Memory B cell (primary cell): Measurements from ENCODE around the gene MEIS2.

Experiments used
- ATAC-seq: fragments of 150-1000 bp; cut with Tn5 transposase; 2 replicates; pipeline ENCODE4 v1.10.0; 2021; ENCODE audit warnings: low read depth, mild to moderate bottlenecking, moderate library complexity
- DNase-seq, 2 donors: peaks; one replicate each; pipeline ENCODE4 v3.0.0; 2022; ENCODE audit warnings: low spot score in 2 of 2
- H3K27ac Mint-ChIP-seq: one replicate; pipeline ENCODE4 v1.8.0; 2022; ENCODE audit warnings: mild to moderate bottlenecking, moderate library complexity, mixed read lengths
- H3K27me3 Mint-ChIP-seq: one replicate; pipeline ENCODE4 v1.8.0; 2022; ENCODE audit warnings: mixed read lengths
- H3K36me3 Mint-ChIP-seq: one replicate; pipeline ENCODE4 v1.8.0; 2022; ENCODE audit warnings: mild to moderate bottlenecking, mixed read lengths
- H3K4me1 Mint-ChIP-seq: one replicate; pipeline ENCODE4 v1.8.0; 2022; ENCODE audit warnings: mixed read lengths
- H3K4me3 Mint-ChIP-seq: one replicate; pipeline ENCODE4 v1.8.0; 2022; ENCODE audit warnings: mild to moderate bottlenecking, moderate library complexity, mixed read lengths
- H3K9me3 Mint-ChIP-seq: one replicate; pipeline ENCODE4 v1.8.0; 2022; ENCODE audit warnings: mixed read lengths

The MEIS2 gene

DNA sequence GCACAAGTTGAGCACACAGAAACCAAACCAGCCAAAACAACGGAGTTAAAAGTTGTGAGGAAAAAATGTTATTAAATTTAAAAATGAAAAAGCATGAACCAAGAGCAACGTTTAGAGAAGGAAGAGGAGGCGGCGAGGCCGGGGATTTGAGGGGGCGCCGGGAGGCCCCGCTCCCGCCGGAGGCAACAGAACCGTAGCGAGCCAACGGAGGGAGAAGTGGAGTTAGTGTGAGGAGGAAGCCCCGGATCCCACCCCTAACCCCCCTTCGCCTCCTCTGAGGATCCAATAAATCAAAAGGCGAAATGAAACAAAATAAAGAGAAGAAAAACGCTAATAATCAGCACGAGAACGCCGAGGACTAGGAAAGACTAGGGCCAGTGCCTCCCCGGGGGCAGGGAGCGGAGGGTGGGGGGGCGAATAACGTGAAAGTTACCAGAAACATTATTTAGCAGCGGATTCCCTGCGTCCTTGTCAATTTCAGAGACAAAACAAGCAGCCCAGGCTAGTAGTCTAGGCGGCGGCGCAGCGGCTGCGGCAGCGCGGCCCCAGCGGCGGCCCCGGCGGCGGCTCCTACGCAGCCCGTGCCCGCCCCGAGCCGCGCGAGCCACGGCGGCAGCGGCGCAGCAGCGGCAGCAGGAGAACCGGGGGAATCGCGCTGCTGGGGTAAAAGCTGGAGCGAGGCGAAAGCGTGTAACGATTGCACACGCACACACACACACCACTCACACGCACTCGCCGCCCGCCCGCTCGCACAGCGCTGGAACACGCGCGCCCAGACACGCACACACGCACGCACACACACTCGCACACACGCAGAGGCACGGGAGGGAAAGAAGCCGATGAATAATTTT lies 1.7 kb downstream of the MEIS2 start:
- peaks cover 46% of the 10 kb centered on the region for H3K27me3 Mint-ChIP-seq
- no peak overlapping the region for H3K27ac Mint-ChIP-seq
- H3K4me3 Mint-ChIP-seq: peak overlapping the region; percentile 95
- peaks cover 3% of the 10 kb centered on the region for H3K9me3 Mint-ChIP-seq
- peaks cover 39% of the 10 kb centered on the region for H3K4me1 Mint-ChIP-seq
- DNase-seq (no peak), ATAC-seq (peak; percentile 53)
- H3K36me3 Mint-ChIP-seq: peaks cover 6% of the 10 kb centered on the region

DNA sequence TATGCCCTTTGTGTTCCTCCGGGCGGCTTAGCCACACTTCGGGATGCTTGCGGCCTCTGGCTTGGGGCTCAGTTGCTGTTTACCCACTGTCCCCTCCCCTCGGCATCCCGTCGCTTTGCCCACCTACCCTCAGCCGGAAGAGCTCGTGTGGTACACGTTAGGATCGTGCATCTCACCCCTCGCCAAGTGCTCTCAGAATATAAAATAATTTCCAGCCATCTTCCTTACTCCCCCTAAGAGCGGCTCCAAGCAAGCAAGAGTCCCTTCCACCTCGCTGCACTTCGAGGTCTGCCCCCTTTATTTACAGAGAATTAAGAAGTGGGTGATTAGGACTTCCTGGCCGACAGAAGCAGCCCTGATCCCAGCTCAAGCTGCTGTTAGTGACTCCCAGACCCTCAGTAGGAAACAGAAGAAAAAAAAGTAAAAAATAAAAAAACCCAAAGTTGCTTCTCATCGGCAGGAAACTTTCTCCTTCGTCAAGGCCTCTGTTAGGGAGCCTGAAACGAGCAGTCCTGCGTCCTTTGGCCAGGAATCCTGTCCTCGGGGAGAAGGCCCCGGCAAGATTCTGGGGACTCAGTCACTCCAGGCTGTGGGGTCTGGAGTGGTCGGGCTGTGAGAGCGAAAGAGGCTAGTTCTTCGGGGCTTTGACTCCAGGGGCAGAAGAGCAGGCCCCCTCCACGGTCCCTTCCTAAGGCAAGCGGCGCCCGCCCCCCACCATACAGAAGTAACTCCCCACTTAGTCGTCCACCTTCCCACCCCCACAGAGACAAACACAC lies 3.0 kb downstream of the MEIS2 start:
- H3K36me3 Mint-ChIP-seq: peaks cover 6% of the 10 kb centered on the region
- peaks cover 38% of the 10 kb centered on the region for H3K4me1 Mint-ChIP-seq
- H3K9me3 Mint-ChIP-seq: peaks cover 3% of the 10 kb centered on the region
- ATAC-seq (no peak), DNase-seq (no peak)
- peaks cover 51% of the 10 kb centered on the region for H3K27me3 Mint-ChIP-seq
- peak overlapping the region; percentile 81 for H3K4me3 Mint-ChIP-seq
- H3K27ac Mint-ChIP-seq: no peak overlapping the region

DNA sequence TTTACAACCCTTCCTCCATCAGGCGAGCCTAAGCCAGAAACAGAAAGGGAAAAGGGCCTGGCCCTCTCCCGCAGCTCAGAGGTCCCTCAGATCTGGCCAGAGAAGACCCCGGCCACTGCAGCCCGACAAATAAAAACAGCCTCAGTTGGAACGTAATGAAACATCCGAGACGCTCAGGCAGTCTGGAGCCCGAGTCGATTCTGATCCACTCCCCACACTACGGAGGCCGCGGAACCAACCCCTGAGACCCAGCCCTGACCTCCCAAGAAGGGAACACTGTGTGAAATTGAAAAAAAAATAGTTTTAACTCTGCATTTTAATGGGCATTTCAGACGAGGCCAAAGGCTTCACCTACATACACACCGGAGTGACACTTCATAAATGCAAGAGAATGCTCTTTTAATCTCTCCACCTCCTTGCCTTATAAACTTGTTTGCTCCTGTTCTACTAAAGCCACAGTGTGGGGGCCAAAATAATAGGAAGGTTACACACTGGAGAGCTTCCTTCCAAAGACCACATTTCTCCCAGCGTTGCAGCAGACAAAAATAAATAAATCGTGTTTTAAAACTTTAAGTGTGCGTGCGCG lies 3.7 kb downstream of the MEIS2 start:
- Mint-ChIP-seq H3K4me3 (no peak overlapping the region), H3K27me3 (peaks cover 48% of the 10 kb centered on the region), H3K27ac (no peak overlapping the region), H3K9me3 (no peaks in the 10 kb centered on the region), H3K4me1 (peaks cover 35% of the 10 kb centered on the region), H3K36me3 (peaks cover 3% of the 10 kb centered on the region)
- ATAC-seq (no peak), DNase-seq (no peak)

DNA sequence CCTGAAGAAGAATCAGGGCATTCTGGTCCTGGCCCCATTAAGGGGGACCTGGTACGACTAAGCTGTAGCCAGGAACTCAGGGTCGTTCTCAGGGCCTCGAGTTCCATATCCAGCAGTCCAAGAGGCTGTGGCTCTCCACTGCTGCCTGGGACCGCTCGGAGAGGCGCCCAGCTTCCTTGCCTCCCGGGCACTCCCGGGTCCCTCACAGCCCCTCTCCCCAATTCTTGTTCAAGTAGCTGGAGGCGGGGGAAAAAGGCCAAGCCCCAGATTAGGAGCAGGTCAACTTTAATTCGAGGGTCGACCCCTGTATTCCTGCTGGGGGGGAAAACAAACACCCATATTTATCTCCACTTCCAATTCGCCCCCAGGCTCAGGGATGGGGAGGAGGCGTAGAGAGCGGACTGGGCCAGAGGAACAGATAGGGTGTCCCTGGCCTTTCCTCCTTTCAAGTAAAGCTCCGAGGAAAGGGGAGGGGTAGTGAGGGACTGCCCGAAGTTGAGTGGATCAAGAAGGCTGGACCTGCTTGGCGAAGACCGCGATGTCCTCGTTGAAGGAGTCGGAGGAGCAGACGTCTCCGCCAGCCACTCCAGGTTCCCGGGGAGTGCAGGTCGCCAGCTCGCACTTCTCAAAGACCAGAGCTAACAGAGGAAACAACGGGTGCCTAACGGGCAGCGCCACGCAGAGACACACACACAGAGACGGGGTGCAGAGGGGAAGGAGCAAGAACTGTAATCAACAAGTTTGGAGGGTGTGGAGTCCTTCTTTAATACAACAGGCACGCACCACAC lies 4.4 kb downstream of the MEIS2 start:
- Mint-ChIP-seq H3K4me1 (peaks cover 32% of the 10 kb centered on the region), H3K27me3 (peaks cover 46% of the 10 kb centered on the region), H3K9me3 (no peaks in the 10 kb centered on the region), H3K4me3 (no peak overlapping the region), H3K27ac (no peak overlapping the region), H3K36me3 (peaks cover 3% of the 10 kb centered on the region)
- DNase-seq (no peak), ATAC-seq (no peak)

DNA sequence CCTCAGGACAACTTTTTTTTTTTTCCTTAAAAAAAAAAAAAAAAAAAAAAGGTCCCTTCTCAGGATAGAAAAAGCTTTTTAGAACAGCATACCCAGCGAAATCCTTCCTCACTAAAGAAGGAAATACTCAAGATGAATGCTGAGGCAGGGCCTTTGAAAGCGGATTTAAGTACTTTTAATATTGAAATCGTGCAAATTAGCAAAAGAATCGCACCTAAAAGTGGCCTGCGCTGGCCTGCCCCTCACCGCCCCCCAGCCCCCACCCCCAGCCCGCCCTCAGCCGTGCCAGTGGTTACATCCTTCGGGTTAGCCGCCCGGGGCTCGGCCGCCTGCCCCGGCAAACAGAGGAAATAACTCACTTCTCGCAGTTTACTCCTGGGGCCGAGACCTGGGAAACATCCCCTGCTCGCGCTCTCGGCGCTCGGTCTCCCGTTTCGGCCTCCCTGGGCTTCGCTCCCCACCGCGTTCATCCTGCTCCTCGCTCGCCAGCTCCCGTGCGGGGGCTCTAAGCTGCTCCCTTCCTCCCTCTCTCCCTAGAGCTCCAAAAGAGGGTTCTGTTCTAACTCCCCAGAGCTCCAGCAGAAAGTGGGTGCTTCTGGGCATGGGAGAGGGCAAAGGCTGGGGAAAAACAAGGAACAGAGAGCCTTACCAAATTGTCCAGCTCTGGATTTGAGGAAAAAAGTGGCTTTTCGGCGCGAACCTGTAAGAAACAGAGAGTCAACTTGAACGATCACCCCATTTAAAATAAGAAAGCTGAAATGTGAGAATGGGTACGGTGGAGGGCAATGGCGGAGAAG lies 5.2 kb downstream of the MEIS2 start:
- Mint-ChIP-seq H3K4me1 (peaks cover 25% of the 10 kb centered on the region), H3K36me3 (peaks cover 1% of the 10 kb centered on the region), H3K9me3 (no peaks in the 10 kb centered on the region), H3K4me3 (no peak overlapping the region), H3K27me3 (peaks cover 42% of the 10 kb centered on the region), H3K27ac (no peak overlapping the region)
- ATAC-seq (no peak), DNase-seq (no peak)

DNA sequence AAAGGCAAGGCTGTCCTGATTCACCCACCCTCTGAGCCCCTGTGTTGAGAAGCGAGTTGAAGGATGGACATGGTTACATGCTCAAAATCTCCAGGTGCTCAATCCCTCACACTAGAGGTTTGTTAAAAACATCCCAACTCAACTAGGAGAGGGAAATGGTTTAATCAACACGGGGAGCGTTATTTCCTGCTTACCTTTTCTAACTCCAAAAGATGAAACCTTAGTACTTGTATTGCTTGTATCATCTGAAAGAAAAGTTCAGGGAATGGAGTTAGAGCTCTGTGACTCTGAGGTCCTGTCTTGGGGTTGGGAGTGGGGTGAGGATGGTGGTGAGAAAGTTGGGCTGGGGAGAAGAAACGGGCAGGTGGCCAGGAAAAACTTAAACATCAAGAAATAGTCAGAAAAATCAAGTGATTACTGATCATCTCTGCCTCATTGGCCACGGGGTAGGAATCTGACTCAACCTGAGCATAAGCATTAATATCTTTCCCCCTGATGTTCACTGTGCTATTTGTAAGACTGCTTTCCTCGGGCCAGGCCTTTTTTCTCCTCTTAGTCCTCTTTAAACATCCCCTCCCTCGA lies 5.9 kb downstream of the MEIS2 start:
- no peak for DNase-seq

DNA sequence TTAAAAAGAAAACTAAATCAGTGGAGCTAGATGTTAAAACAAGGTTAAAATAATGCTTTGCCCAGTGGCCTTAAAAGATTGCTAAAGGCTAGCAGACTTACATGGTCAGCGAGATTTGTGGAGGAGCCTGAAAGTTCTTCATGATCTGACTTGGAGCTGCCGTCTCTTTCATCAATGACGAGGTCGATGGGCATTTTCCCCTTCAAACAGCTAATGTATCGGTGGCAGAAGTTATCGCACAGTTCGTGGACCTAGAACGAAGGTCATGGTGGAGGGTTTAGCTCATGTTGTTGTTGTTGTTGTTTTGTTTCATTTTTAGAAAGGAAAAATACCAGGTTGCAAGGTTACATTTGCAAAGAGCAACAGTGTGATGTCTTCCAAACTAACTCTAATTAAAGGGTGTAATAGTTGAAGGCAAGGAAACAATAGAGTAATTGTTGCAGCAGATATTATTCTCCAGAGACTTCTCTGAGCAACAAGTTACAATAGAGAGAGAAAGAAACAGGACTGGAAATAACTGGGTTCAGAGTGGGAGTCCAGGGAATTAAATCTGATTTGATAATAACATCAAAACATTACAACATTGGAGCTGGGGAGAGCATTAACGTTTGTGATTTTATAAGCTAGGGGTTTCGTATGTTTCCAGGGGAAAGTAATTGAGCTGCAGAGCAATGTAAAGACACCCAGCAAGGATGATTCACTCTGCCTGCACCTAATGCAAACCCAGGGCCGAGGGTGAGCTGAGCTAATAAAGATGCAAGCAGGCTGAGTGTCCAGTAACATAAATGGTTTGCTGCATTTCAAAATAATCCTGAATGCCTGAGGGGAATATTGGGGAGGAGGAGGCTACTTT lies 6.6 kb downstream of the MEIS2 start:
- Mint-ChIP-seq H3K27ac (no peak overlapping the region), H3K4me1 (peaks cover 20% of the 10 kb centered on the region), H3K27me3 (peaks cover 37% of the 10 kb centered on the region), H3K9me3 (no peaks in the 10 kb centered on the region), H3K36me3 (no peaks in the 10 kb centered on the region), H3K4me3 (no peak overlapping the region)
- DNase-seq: no peak
- no peak for ATAC-seq

More for the DNA sequence above, 5.9 kb downstream of the MEIS2 start:
- ATAC-seq: no peak
- Mint-ChIP-seq H3K4me1 (peaks cover 23% of the 10 kb centered on the region), H3K27me3 (peaks cover 40% of the 10 kb centered on the region), H3K27ac (no peak overlapping the region), H3K4me3 (no peak overlapping the region), H3K36me3 (no peaks in the 10 kb centered on the region), H3K9me3 (no peaks in the 10 kb centered on the region)

DNA sequence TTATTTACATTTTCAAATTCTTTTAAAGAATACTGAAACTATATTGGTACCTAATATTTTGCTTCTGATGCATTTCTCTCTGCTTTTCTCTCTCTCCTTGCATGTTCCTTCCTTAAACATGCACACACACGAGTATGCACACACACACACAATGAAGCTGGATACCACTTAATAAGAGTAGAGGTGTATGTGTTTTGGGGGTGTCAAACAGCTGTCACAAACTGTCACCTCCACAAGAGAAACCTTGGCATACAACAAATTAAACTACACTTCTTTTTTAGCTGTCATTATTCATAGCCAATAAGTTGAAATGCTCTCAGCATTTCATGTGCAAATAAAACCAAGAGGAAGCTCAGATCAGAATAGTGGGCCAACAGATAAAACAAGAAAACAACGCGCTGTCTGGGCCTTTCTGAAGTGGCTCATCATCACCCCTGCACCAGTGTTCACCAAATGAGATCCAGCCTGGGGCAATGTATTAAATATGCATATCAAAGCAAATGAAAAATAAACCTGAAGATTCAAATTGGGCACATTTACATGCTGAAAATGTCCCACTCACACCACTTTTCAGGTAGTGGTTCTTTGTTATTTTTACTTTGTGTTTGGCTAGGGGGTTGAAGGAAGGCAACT lies 9.7 kb downstream of the MEIS2 start:
- Mint-ChIP-seq H3K27me3 (peaks cover 21% of the 10 kb centered on the region), H3K4me3 (no peak overlapping the region), H3K36me3 (no peaks in the 10 kb centered on the region), H3K9me3 (no peaks in the 10 kb centered on the region), H3K27ac (no peak overlapping the region), H3K4me1 (peaks cover 7% of the 10 kb centered on the region)
- ATAC-seq (no peak), DNase-seq (no peak)

DNA sequence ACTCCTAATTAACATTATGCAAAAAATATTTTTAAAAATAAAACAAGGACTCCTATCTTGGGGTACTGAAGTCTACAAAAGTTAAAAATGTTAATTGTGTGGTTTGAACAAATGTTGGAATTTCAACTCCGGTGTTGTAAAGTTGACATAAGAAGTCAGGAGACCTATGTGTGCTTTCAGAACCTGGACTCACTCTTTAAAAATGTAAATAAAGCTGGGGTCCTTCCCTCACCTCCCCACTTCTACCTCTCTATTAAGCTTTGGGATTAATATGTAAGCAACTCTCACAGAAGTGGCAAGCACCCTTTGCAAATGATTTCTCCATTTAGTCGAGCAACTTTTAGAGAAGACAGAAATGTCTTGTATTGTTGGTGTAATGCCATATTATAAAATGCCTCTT lies 11.9 kb downstream of the MEIS2 start:
- Mint-ChIP-seq H3K27me3 (peaks cover 9% of the 10 kb centered on the region), H3K4me1 (peaks cover 2% of the 10 kb centered on the region), H3K9me3 (no peaks in the 10 kb centered on the region), H3K27ac (no peak overlapping the region), H3K36me3 (no peaks in the 10 kb centered on the region), H3K4me3 (no peak overlapping the region)
- no peak for DNase-seq
- no peak for ATAC-seq

DNA sequence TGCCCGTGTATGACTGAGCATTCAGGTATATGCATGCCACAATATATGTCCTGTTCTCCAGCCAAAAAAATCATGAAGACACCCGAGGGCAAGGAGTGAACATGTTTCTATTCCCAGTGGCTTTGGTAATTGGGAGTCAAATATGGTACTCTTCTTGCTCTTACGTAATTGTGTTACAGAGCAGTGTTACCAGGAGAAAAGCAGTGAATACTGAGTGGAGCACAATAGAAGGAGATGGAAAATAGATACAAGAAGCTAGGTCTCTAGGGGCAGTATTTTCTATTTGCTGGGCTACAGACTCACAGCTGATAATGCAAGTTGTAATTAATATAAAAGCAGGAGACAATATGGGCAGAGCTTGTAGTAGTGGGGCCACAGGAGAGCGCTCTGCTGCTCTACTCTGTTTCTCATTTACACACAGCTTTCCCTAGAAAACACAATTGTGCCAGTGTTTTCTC lies 13.2 kb downstream of the MEIS2 start:
- no peak for ATAC-seq

DNA sequence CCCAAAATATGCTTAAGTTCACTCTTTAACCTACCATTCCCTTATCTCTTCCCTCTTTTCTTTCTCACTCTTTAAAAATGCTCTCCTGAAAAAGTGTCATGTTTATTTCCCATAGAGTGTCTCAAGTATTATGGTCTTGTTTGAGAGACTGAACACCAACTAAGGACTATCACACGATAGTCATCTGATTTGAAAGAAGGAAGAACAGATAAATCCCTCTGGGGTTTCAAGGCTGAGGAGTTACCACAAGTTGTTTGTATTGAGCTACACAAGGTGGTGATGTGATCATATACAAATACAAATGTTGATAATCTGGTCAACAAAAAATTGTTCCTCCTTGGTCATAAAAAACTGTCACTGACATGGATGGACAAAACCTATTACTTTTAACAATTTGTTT lies 13.8 kb downstream of the MEIS2 start:
- Mint-ChIP-seq H3K4me3 (no peak overlapping the region), H3K4me1 (peaks cover 2% of the 10 kb centered on the region), H3K36me3 (no peaks in the 10 kb centered on the region), H3K9me3 (no peaks in the 10 kb centered on the region), H3K27ac (no peak overlapping the region), H3K27me3 (peaks cover 4% of the 10 kb centered on the region)
- ATAC-seq: no peak
- no peak for DNase-seq

More for the DNA sequence above, 13.2 kb downstream of the MEIS2 start:
- H3K27ac Mint-ChIP-seq: no peak overlapping the region
- no peak for DNase-seq
- no peaks in the 10 kb centered on the region for H3K9me3 Mint-ChIP-seq
- peaks cover 2% of the 10 kb centered on the region for H3K4me1 Mint-ChIP-seq
- H3K36me3 Mint-ChIP-seq: no peaks in the 10 kb centered on the region
- no peak overlapping the region for H3K4me3 Mint-ChIP-seq
- H3K27me3 Mint-ChIP-seq: peaks cover 4% of the 10 kb centered on the region

DNA sequence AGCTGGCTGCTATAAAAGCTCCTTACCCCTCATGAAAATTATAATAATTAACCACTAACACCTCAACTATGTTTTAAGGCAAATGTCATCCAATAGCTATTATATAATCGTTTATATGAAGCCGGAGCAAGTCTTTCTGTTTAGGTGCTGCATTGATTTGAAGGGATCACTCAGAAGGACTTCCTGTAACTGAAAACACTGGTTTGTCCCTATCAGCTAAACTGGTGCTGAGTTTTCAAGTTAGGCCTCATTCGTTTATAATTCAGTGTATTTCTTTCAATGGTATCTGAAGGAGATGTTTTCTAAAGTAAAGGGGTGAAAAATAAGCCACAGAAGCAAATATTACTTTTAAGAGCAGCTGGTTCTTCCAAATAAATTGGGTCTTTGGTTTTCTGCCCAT lies 14.2 kb downstream of the MEIS2 start:
- no peak for DNase-seq
- peaks cover 2% of the 10 kb centered on the region for H3K4me1 Mint-ChIP-seq
- no peak for ATAC-seq
- no peaks in the 10 kb centered on the region for H3K9me3 Mint-ChIP-seq
- no peak overlapping the region for H3K4me3 Mint-ChIP-seq
- no peaks in the 10 kb centered on the region for H3K36me3 Mint-ChIP-seq
- no peak overlapping the region for H3K27ac Mint-ChIP-seq
- H3K27me3 Mint-ChIP-seq: peaks cover 4% of the 10 kb centered on the region
